K562 (cell line): ENCODE measurements around the gene UBE2QL1. TPM values are rescaled to one million over a fixed set of nuclear protein-coding genes. Genes with fewer than 3 reads are reported as not detected.

Experiments used
- CREB1 ChIP-seq, 2 experiments: sonication (generic) in 1 of 2; formaldehyde crosslinking in 1 of 2; IDR thresholded peaks; 2 replicates each; pipeline versions ENCODE4 v1.6.1 to v1.8.0; 2012 to 2022; ENCODE audit warnings: inconsistent platforms in 1 of 2, mild to moderate bottlenecking in 1 of 2, missing genetic modification reagents in 1 of 2, moderate library complexity in 1 of 2
- CREBBP ChIP-seq: IDR thresholded peaks from one replicate; pipeline ENCODE4 v1.6.1; 2012; ENCODE audit warnings: low read depth, mild to moderate bottlenecking, control low read depth, inconsistent platforms, low read length
- CSDE1 ChIP-seq, 2 experiments: fragments of 450-650 bp; IDR thresholded peaks; 2 replicates each; pipeline ENCODE4 v1.6.1; 2016; ENCODE audit warnings: mild to moderate bottlenecking in 1 of 2
- E2F5 ChIP-seq: sonication (generic); formaldehyde crosslinking; IDR thresholded peaks from 2 replicates; pipeline ENCODE4 v1.8.0; 2022; ENCODE audit warnings: mild to moderate bottlenecking, missing genetic modification reagents
- EZH2 ChIP-seq: IDR thresholded peaks from 2 replicates; pipeline ENCODE4 v1.6.1; 2012; ENCODE audit warnings: low read depth, mild to moderate bottlenecking, inconsistent platforms, low read length, borderline replicate concordance
- HOMEZ ChIP-seq: fragments of 250-450 bp; sonication (Bioruptor Pico); IDR thresholded peaks from 2 replicates; pipeline ENCODE4 v1.4.0; 2020; ENCODE audit warnings: mild to moderate bottlenecking, moderate library complexity
- MAZ ChIP-seq, 2 experiments: fragments of 450-650 bp in 1 of 2; sonication (generic) in 1 of 2; formaldehyde crosslinking; IDR thresholded peaks in 1 of 2; conservative IDR thresholded peaks in 1 of 2; 2 replicates each; pipeline versions ENCODE4 v1.4.0 to v1.5.0; 2020; ENCODE audit warnings: mild to moderate bottlenecking in 1 of 2, missing genetic modification reagents in 1 of 2
- NKRF ChIP-seq: fragments of 450-650 bp; IDR thresholded peaks from 2 replicates; pipeline ENCODE4 v1.6.1; 2016; ENCODE audit warnings: borderline replicate concordance
- PRDM10 ChIP-seq: fragments of 450-650 bp; IDR thresholded peaks from 2 replicates; pipeline ENCODE4 v1.6.1; 2018; ENCODE audit not compliant: partially characterized antibody
- THRA ChIP-seq: fragments of 450-650 bp; IDR thresholded peaks from 2 replicates; pipeline ENCODE4 v1.6.1; 2017; ENCODE audit warnings: mild to moderate bottlenecking, moderate library complexity
- ZNF707 ChIP-seq: fragments of 250-450 bp; sonication (Bioruptor Pico); conservative IDR thresholded peaks from 2 replicates; pipeline ENCODE4 v1.8.0; 2022; ENCODE audit warnings: inconsistent platforms, mild to moderate bottlenecking, moderate library complexity
- polyA plus RNA-seq, 8 experiments: library from polyadenylated mRNA; depleted of rRNA in 4 of 8; stranded (reverse) in 5 of 8; unstranded in 3 of 8; fragments of >200 nt; fragmentation: Nextera tagmentation in 2 of 8; fragmentation: Illumina TruSeq in 1 of 8; extraction: Ambion mirVana in 2 of 8; extraction: Trizol in 1 of 8; gene quantifications; 2 replicates each; pipeline versions ENCODE4 v1.2.1 to v1.2.3, GENCODE V29; 2011 to 2014; ENCODE audit warnings: inconsistent platforms in 1 of 8, missing spikeins in 1 of 8
- total RNA-seq, 7 experiments: library from RNA; depleted of rRNA in 6 of 7; stranded (reverse); fragments of >200 nt in 6 of 7; fragmentation: Illumina TruSeq in 2 of 7; extraction: Trizol in 2 of 7; gene quantifications; 2 replicates each; pipeline versions ENCODE4 v1.2.1 to v1.2.3, GENCODE V29; 2011 to 2021; ENCODE audit warnings: low replicate concordance in 1 of 7

The UBE2QL1 gene
- total and polyA plus RNA-seq, 9 of the 15 experiments (the other 6 are each of a cell fraction or from before 2014, with no cell fraction given): not detected

- TF ChIP-seq HOMEZ (CRISPR knock-in tag) (no peak), E2F5 (CRISPR knock-in tag) (no peak), CREB1 (IDR thresholded peaks at IDR 0.05) (no peak), CREB1 (CRISPR knock-in tag; IDR thresholded peaks at IDR 0.05) (no peak), CREBBP (no peak), EZH2 (0 out of 2 replicates have a peak, but pooled peaks have one; percentile 43), PRDM10 (no peak), ZNF707 (CRISPR knock-in tag) (no peak), MAZ (CRISPR knock-in tag; conservative IDR thresholded peaks at IDR 0.05 in 1 of 2, IDR thresholded peaks at IDR 0.05 in 1 of 2) (peak in 1 of 2 experiments; percentile 23; a peak in 1 of 4 replicates), NKRF (no peak), CSDE1 (IDR thresholded peaks at IDR 0.05) (no peak), THRA (no peak)
Observed at GRCh38 chr5:6411141-6411540, 37.5 kb upstream of the UBE2QL1 start (continued).
